Tibial artery (tissue), 4 donors: ENCODE measurements around the gene ERI3.
"Not testable (repeated sequence)": the region's sequence is repeated elsewhere in the genome, so short reads cannot be mapped to it uniquely, and the experiment has no call there.

Experiments used
- DNase-seq, 2 donors: peaks; one replicate each; pipeline ENCODE4 v3.0.0-alpha.2; 2019
- H3K27ac ChIP-seq, 2 donors: fragments of 200-600 bp; sonication (generic) in 1 of 2; 1 replicate in 1 of 2; 2 replicates in 1 of 2; pipeline ENCODE4 v1.5.1; 2018 to 2019; ENCODE audit warnings: mild to moderate bottlenecking in 1 of 2
- H3K27me3 ChIP-seq, 2 donors: fragments of 200-600 bp; sonication (generic) in 1 of 2; one replicate each; pipeline versions ENCODE4 v1.5.1 to v1.6.0; 2016 to 2019
- H3K36me3 ChIP-seq, 3 donors: fragments of 200-600 bp; sonication (generic) in 2 of 3; one replicate each; pipeline ENCODE4 v1.5.1; 2016 to 2019; ENCODE audit warnings: mild to moderate bottlenecking in 2 of 3
- H3K4me1 ChIP-seq, 4 donors: fragments of 200-600 bp; sonication (generic) in 2 of 4; 1 replicate in 3 of 4; 2 replicates in 1 of 4; pipeline ENCODE4 v1.5.1; 2016 to 2019
- H3K4me3 ChIP-seq, 2 donors: fragments of 200-600 bp; sonication (generic) in 1 of 2; 1 replicate in 1 of 2; 2 replicates in 1 of 2; pipeline ENCODE4 v1.5.1; 2018 to 2019; ENCODE audit warnings: mild to moderate bottlenecking in 2 of 2
- H3K9me3 ChIP-seq, 3 donors: fragments of 200-600 bp; sonication (generic) in 1 of 3; one replicate each; pipeline ENCODE4 v1.5.1; 2016 to 2019
- intact Hi-C: fragments of 100-400 bp; cut with DNase I; formaldehyde crosslinking; loops from one replicate; pipeline ENCODE4 v1.15.0; 2023; ENCODE audit warnings: low total_unique reads
- TF ChIP-seq, protein P1 (sequence below), 2 experiments: fragments of 200-600 bp in 1 of 2; fragments of 450-650 bp in 1 of 2; IDR thresholded peaks; one replicate each; pipeline ENCODE4 v1.5.1; 2017 to 2019; ENCODE audit warnings: antibody characterized with exemption in 2 of 2, mild to moderate bottlenecking in 1 of 2, moderate library complexity in 1 of 2

Gene ERI3

DNA sequence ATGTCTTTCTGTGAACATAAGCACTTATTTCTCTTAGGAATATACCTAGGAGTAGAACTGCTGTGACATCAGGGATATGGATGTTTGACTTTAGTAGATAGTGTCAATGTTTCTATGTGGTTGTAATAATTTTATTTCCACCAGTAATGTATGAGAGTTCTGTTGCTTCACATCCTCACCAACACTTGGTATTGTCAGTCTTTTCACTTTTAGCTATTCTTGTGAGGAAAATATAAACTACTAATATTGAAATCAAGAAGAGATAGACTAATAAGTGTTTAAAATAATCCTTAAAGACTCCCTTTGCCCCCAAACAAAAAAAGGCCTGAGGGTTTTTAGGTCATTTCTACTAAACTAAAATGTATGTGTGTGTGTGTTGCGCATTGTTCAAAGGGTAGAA, 144.5 kb downstream of the ERI3 start:
- TF ChIP-seq, protein P1, sequence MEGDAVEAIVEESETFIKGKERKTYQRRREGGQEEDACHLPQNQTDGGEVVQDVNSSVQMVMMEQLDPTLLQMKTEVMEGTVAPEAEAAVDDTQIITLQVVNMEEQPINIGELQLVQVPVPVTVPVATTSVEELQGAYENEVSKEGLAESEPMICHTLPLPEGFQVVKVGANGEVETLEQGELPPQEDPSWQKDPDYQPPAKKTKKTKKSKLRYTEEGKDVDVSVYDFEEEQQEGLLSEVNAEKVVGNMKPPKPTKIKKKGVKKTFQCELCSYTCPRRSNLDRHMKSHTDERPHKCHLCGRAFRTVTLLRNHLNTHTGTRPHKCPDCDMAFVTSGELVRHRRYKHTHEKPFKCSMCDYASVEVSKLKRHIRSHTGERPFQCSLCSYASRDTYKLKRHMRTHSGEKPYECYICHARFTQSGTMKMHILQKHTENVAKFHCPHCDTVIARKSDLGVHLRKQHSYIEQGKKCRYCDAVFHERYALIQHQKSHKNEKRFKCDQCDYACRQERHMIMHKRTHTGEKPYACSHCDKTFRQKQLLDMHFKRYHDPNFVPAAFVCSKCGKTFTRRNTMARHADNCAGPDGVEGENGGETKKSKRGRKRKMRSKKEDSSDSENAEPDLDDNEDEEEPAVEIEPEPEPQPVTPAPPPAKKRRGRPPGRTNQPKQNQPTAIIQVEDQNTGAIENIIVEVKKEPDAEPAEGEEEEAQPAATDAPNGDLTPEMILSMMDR (IDR thresholded peaks at IDR 0.05), result no peak
- no peak for DNase-seq
- no peak overlapping the region for H3K27ac ChIP-seq
- H3K36me3 ChIP-seq, result peaks cover 0 to 11% (median 0%) of the 10 kb centered on the region in 3 donors
- peaks cover 0 to 2% of the 10 kb centered on the region in 2 donors for H3K27me3 ChIP-seq
- H3K9me3 ChIP-seq, result no peaks in the 10 kb centered on the region
- no peak overlapping the region for H3K4me3 ChIP-seq
- H3K4me1 ChIP-seq, result peaks cover 0 to 20% (median 17%) of the 10 kb centered on the region in 4 donors
- intact Hi-C loops, result loop anchor here (10.0 kb wide), 1 partner anchor 194 kb away; the partner anchor contains the start of gene RNF220

DNA sequence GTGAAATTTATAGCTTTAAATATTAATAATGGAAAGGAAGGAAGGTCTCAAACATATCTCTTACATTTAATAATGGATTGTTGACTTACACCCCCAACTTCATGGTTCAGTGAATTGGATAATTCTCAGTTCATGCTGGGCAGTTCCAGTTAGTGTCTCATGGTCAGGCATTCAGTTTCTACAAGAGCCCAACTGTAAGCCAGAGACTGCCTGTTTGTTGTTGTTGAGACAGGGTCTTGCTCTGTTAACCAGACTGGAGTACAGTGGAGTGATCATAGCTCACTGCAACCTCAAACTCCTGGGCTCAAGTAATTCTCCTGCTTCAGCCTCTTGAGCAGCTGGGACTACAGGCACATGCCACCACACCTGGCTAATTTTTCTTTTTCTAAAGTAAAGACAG, 146.8 kb downstream of the ERI3 start:
- Histone ChIP-seq H3K27ac (no peak overlapping the region), H3K36me3 (no peaks in the 10 kb centered on the region), H3K4me3 (no peak overlapping the region), H3K9me3 (no peaks in the 10 kb centered on the region), H3K27me3 (peaks cover 0 to 2% of the 10 kb centered on the region in 2 donors), H3K4me1 (peaks cover 0 to 7% (median 6%) of the 10 kb centered on the region in 4 donors)
- intact Hi-C loops, result no loop called here
- TF ChIP-seq, protein P1 (IDR thresholded peaks at IDR 0.05), result no peak
- no peak for DNase-seq

DNA sequence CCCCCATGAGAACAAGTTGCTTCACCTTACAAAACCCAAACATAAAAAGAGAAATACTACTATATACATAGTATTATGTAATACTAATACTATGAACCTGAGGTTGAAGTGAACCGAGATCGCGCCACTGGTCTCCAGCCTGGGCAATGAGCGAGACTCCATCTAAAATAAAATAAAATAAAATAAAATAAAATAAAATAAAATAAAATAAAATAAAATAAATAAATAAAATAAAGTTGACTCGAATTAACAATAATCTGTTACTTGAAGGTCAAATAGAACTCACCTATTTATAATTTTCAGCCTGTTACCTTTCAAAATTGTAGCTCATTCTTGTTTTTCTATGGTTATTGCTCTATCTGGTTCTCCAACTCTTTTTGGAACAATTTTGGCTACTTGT, 148.5 kb downstream of the ERI3 start:
- H3K36me3 ChIP-seq, DNase-seq, intact Hi-C loops, H3K27me3 ChIP-seq, H3K4me1 ChIP-seq, H3K9me3 ChIP-seq, H3K27ac ChIP-seq, H3K4me3 ChIP-seq: not testable (repeated sequence)

DNA sequence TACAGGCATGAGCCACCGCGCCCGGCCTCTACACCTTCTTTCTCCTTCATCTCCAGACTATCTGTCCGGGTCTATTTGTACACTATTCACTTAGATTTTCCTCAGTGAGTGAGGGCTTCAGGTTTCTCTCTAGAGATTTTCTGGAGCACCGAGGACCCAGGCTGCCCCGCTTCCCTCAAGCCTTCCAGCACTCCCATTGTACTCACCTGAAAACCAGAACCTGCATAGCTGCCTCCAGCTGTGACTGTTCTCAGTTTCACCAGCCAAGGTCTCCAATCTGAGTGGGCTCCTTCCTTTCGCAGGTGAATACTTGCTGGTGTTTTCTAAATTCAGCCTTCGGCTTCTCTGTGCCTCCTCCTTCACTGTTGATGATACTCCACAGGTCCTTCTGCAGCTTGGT, 154.7 kb downstream of the ERI3 start:
- DNase-seq, result no peak
- intact Hi-C loops, result no loop called here

DNA sequence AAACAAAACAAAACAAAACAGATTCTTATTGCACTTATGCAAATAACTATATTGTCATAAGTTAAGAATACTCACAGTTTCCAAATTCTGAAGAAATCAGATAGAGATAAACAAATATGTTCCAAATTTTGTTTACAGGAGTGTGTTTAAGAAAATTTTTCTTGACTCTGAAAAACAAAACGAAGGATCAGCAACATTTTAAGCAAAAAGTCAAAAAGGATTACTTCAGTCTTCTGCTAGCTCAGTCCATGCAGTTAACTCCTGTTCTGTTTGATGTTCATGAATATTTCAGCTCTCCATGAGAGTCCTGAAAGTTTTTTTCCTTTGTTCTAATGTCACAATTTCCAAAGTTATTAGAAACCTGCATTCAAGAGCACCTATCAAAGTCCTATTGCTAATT, 180.4 kb downstream of the ERI3 start:
- no peaks in the 10 kb centered on the region for H3K4me1 ChIP-seq
- TF ChIP-seq, protein P1 (IDR thresholded peaks at IDR 0.05), result no peak
- H3K9me3 ChIP-seq, result no peaks in the 10 kb centered on the region
- peaks cover 0 to 5% of the 10 kb centered on the region in 2 donors for H3K27me3 ChIP-seq
- no peak overlapping the region for H3K27ac ChIP-seq
- H3K36me3 ChIP-seq, result no peaks in the 10 kb centered on the region
- intact Hi-C loops, result no loop called here
- H3K4me3 ChIP-seq, result no peak overlapping the region
- DNase-seq, result no peak

More for the DNA sequence above, 154.7 kb downstream of the ERI3 start:
- H3K36me3 ChIP-seq, result no peaks in the 10 kb centered on the region
- H3K9me3 ChIP-seq, result no peaks in the 10 kb centered on the region
- no peak overlapping the region for H3K27ac ChIP-seq
- no peaks in the 10 kb centered on the region for H3K27me3 ChIP-seq
- no peaks in the 10 kb centered on the region for H3K4me1 ChIP-seq
- H3K4me3 ChIP-seq, result no peak overlapping the region
- TF ChIP-seq, protein P1 (IDR thresholded peaks at IDR 0.05), result no peak
